Kidney epithelial cell (primary cell): ENCODE results near the gene SEMA3C. TPM values are rescaled to one million over a fixed set of nuclear protein-coding genes. Genes with fewer than 3 reads are reported as not detected.

ENCODE experiments used
- DNase-seq: peaks from one replicate; pipeline ENCODE4 v3.0.0-alpha.2; 2010; ENCODE audit warnings: low read depth
- H3K27me3 ChIP-seq: 2 replicates; pipeline ENCODE4 v1.6.0; 2011; ENCODE audit warnings: low read length; ENCODE audit not compliant: control insufficient read depth, insufficient read depth
- H3K36me3 ChIP-seq: 2 replicates; pipeline ENCODE4 v1.5.1; 2011; ENCODE audit warnings: low read length; ENCODE audit not compliant: control insufficient read depth, insufficient read depth
- H3K4me3 ChIP-seq: 2 replicates; pipeline ENCODE4 v1.5.1; 2011; ENCODE audit warnings: low read depth, mild to moderate bottlenecking, control low read depth, low read length
- CTCF ChIP-seq: IDR thresholded peaks from 2 replicates; pipeline ENCODE4 v1.5.1; 2011; ENCODE audit warnings: mild to moderate bottlenecking, moderate library complexity, low read length, control low read depth, inconsistent platforms; ENCODE audit not compliant: insufficient read depth, poor library complexity, severe bottlenecking
- total RNA-seq: library from RNA; depleted of rRNA; stranded (reverse); fragments of >200 nt; gene quantifications from 2 replicates; pipeline ENCODE4 v1.2.3, GENCODE V29; 2015

The SEMA3C gene
- total RNA-seq, 1 donor from 2014 or later, result 113 TPM

GRCh38 chr7:80708123-80708522, 210.7 kb downstream of the SEMA3C start:
- H3K4me3 ChIP-seq, result no peak overlapping the region
- H3K27me3 ChIP-seq, result no peaks in the 10 kb centered on the region
- no peak for DNase-seq
- no peak for TF ChIP-seq CTCF
- H3K36me3 ChIP-seq, result no peaks in the 10 kb centered on the region

GRCh38 chr7:80707318-80707717, 211.5 kb downstream of the SEMA3C start:
- no peak for TF ChIP-seq CTCF
- H3K36me3 ChIP-seq, result no peaks in the 10 kb centered on the region
- no peak for DNase-seq
- H3K27me3 ChIP-seq, result no peaks in the 10 kb centered on the region
- H3K4me3 ChIP-seq, result no peak overlapping the region

GRCh38 chr7:80705130-80705781, 213.6 kb downstream of the SEMA3C start:
- no peaks in the 10 kb centered on the region for H3K27me3 ChIP-seq
- TF ChIP-seq CTCF, result no peak
- no peak overlapping the region for H3K4me3 ChIP-seq
- H3K36me3 ChIP-seq, result no peaks in the 10 kb centered on the region
- DNase-seq, result no peak

- TF ChIP-seq CTCF, result no peak
- no peak for DNase-seq
- H3K27me3 ChIP-seq, result no peaks in the 10 kb centered on the region
- no peaks in the 10 kb centered on the region for H3K36me3 ChIP-seq
- H3K4me3 ChIP-seq, result no peak overlapping the region
These were observed 215.6 kb downstream of the SEMA3C start for GRCh38 chr7:80703272-80703671.

- Histone ChIP-seq H3K27me3 (no peaks in the 10 kb centered on the region), H3K36me3 (no peaks in the 10 kb centered on the region), H3K4me3 (no peak overlapping the region)
- DNase-seq, result no peak
- no peak for TF ChIP-seq CTCF
These were observed 219.1 kb downstream of the SEMA3C start for GRCh38 chr7:80699721-80700256.
